HUES6 (cell line): ENCODE data around the gene POLR3K.

Experiments used
- H3K27ac ChIP-seq: 2 replicates; pipeline ENCODE4 v1.7.0; 2013; ENCODE audit warnings: low read depth, mild to moderate bottlenecking, low read length, inconsistent platforms
- H3K27me3 ChIP-seq: 2 replicates; pipeline ENCODE4 v1.6.1; 2013; ENCODE audit warnings: low read length; ENCODE audit not compliant: control insufficient read depth, insufficient read depth
- H3K36me3 ChIP-seq: 2 replicates; pipeline ENCODE4 v1.6.1; 2013; ENCODE audit warnings: low read length; ENCODE audit not compliant: control insufficient read depth, insufficient read depth
- H3K4me1 ChIP-seq: 2 replicates; pipeline ENCODE4 v1.6.1; 2013; ENCODE audit warnings: low read length; ENCODE audit not compliant: control insufficient read depth, insufficient read depth
- H3K4me3 ChIP-seq: 2 replicates; pipeline ENCODE4 v1.5.1; 2013; ENCODE audit warnings: low read depth, low read length
- H3K9ac ChIP-seq: one replicate; pipeline ENCODE4 v1.6.1; 2013; ENCODE audit warnings: mild to moderate bottlenecking, low read length
- H3K9me3 ChIP-seq: 2 replicates; pipeline ENCODE4 v1.6.1; 2013; ENCODE audit warnings: low read depth, low read length; ENCODE audit not compliant: control insufficient read depth, insufficient read depth

Gene POLR3K

GRCh38 chr16:71540-72401 lies 18.4 kb upstream of the POLR3K start:
- Histone ChIP-seq H3K27me3 (no peaks in the 10 kb centered on the region), H3K9ac (peak overlapping the region; percentile 96), H3K36me3 (no peaks in the 10 kb centered on the region), H3K4me1 (peaks cover 85% of the 10 kb centered on the region), H3K27ac (peak overlapping the region; percentile 81; the same call in 1 of the 2 replicates), H3K9me3 (no peaks in the 10 kb centered on the region), H3K4me3 (peak overlapping the region; percentile 87)

- no peaks in the 10 kb centered on the region for H3K27me3 ChIP-seq
- peak overlapping the region; percentile 96 for H3K9ac ChIP-seq
- H3K4me1 ChIP-seq = peaks cover 84% of the 10 kb centered on the region
- no peaks in the 10 kb centered on the region for H3K9me3 ChIP-seq
- no peaks in the 10 kb centered on the region for H3K36me3 ChIP-seq
- H3K27ac ChIP-seq = peak overlapping the region; percentile 11; the same call in 1 of the 2 replicates
- peak overlapping the region; percentile 87 for H3K4me3 ChIP-seq
Measured at GRCh38 chr16:71210-71539, 17.8 kb upstream of the POLR3K start.

GRCh38 chr16:69181-69580 lies 15.8 kb upstream of the POLR3K start:
- peaks cover 9% of the 10 kb centered on the region for H3K36me3 ChIP-seq
- H3K4me1 ChIP-seq = peaks cover 68% of the 10 kb centered on the region
- H3K27ac ChIP-seq = no peak overlapping the region
- H3K4me3 ChIP-seq = no peak overlapping the region
- H3K9me3 ChIP-seq = no peaks in the 10 kb centered on the region
- peak overlapping the region; percentile 30 for H3K9ac ChIP-seq
- H3K27me3 ChIP-seq = no peaks in the 10 kb centered on the region

- Histone ChIP-seq H3K27me3 (no peaks in the 10 kb centered on the region), H3K4me3 (no peak overlapping the region), H3K4me1 (peaks cover 58% of the 10 kb centered on the region), H3K36me3 (peaks cover 20% of the 10 kb centered on the region), H3K9ac (peak overlapping the region; percentile 7), H3K27ac (no peak overlapping the region; the same call in 1 of the 2 replicates), H3K9me3 (no peaks in the 10 kb centered on the region)
Measured at GRCh38 chr16:67884-68789, 14.7 kb upstream of the POLR3K start.

- no peak overlapping the region; the same call in 1 of the 2 replicates for H3K27ac ChIP-seq
Measured at GRCh38 chr16:67183-67791, 13.9 kb upstream of the POLR3K start.

GRCh38 chr16:66309-67182 lies 13.1 kb upstream of the POLR3K start:
- Histone ChIP-seq H3K4me1 (peaks cover 53% of the 10 kb centered on the region), H3K27me3 (no peaks in the 10 kb centered on the region), H3K36me3 (peaks cover 36% of the 10 kb centered on the region), H3K27ac (no peak overlapping the region), H3K9ac (peak overlapping the region; percentile 21), H3K9me3 (no peaks in the 10 kb centered on the region), H3K4me3 (no peak overlapping the region)

More at GRCh38 chr16:67183-67791, 13.9 kb upstream of the POLR3K start:
- peak overlapping the region; percentile 21 for H3K9ac ChIP-seq
- H3K36me3 ChIP-seq = peaks cover 28% of the 10 kb centered on the region
- H3K9me3 ChIP-seq = no peaks in the 10 kb centered on the region
- no peaks in the 10 kb centered on the region for H3K27me3 ChIP-seq
- H3K4me3 ChIP-seq = no peak overlapping the region
- H3K4me1 ChIP-seq = peaks cover 53% of the 10 kb centered on the region

- H3K36me3 ChIP-seq = peaks cover 42% of the 10 kb centered on the region
- H3K9me3 ChIP-seq = no peaks in the 10 kb centered on the region
- no peak overlapping the region for H3K27ac ChIP-seq
- no peaks in the 10 kb centered on the region for H3K27me3 ChIP-seq
- no peak overlapping the region for H3K9ac ChIP-seq
- H3K4me3 ChIP-seq = no peak overlapping the region
- peaks cover 46% of the 10 kb centered on the region; the same call in 1 of the 2 replicates for H3K4me1 ChIP-seq
Measured at GRCh38 chr16:65745-66144, 12.3 kb upstream of the POLR3K start.

GRCh38 chr16:64914-65255 lies 11.5 kb upstream of the POLR3K start:
- Histone ChIP-seq H3K27me3 (no peaks in the 10 kb centered on the region), H3K9ac (no peak overlapping the region), H3K4me3 (no peak overlapping the region), H3K27ac (no peak overlapping the region), H3K9me3 (no peaks in the 10 kb centered on the region), H3K36me3 (peaks cover 51% of the 10 kb centered on the region), H3K4me1 (peaks cover 38% of the 10 kb centered on the region; the same call in 1 of the 2 replicates)

GRCh38 chr16:63998-64913 lies 10.8 kb upstream of the POLR3K start:
- H3K9me3 ChIP-seq = no peaks in the 10 kb centered on the region
- H3K27me3 ChIP-seq = no peaks in the 10 kb centered on the region
- no peak overlapping the region for H3K9ac ChIP-seq
- peaks cover 57% of the 10 kb centered on the region for H3K36me3 ChIP-seq
- H3K4me3 ChIP-seq = no peak overlapping the region
- no peak overlapping the region for H3K27ac ChIP-seq
- H3K4me1 ChIP-seq = peaks cover 32% of the 10 kb centered on the region; the same call in 1 of the 2 replicates
